ENCODE results near the gene ZNF518A. TPM values are rescaled to one million over a fixed set of nuclear protein-coding genes. Genes with fewer than 3 reads are reported as not detected.

The ZNF518A gene
- total and polyA plus RNA-seq, 4 experiments from 2014 or later: 11.1 to 24.0 (median 17.4) TPM

- Mint-ChIP-seq H3K4me1 (no peaks in the 10 kb centered on the region), H3K36me3 (no peaks in the 10 kb centered on the region), H3K4me3 (no peak overlapping the region), H3K27ac (no peak overlapping the region), H3K9me3 (no peaks in the 10 kb centered on the region), H3K27me3 (peaks cover 7% of the 10 kb centered on the region in 2 donors)
- H3K27ac ChIP-seq (ENCODE audit: low read depth, low read length): no peak overlapping the region
- H3K9me3 ChIP-seq (ENCODE audit: control insufficient read depth in 1 of 2, low read length in 2 of 2): no peaks in the 10 kb centered on the region
- intact Hi-C loops (cut with micrococcal nuclease): no loop called here
- no peak for DNase-seq
- H3K4me3 ChIP-seq (ENCODE audit: low read length in 2 of 2): no peak overlapping the region
- H3K36me3 ChIP-seq (ENCODE audit: insufficient read depth, low read length): no peaks in the 10 kb centered on the region
- H3K4me1 ChIP-seq (ENCODE audit: insufficient read depth, low read length): no peaks in the 10 kb centered on the region
- POLR2A ChIA-PET (ENCODE audit: partially characterized antibody): no interaction called here
- no peaks in the 10 kb centered on the region for H3K27me3 ChIP-seq (ENCODE audit: insufficient read depth, low read length)
- CTCF ChIA-PET (ENCODE audit: partially characterized antibody): no interaction called here
These were observed 75.5 kb downstream of the ZNF518A start for GRCh38 chr10:96205580-96205979.

GRCh38 chr10:96208271-96208670 is 78.2 kb downstream of the ZNF518A start:
- Mint-ChIP-seq H3K27me3 (peaks cover 0 to 7% of the 10 kb centered on the region in 2 donors), H3K27ac (no peak overlapping the region), H3K4me1 (no peaks in the 10 kb centered on the region), H3K4me3 (no peak overlapping the region), H3K9me3 (no peaks in the 10 kb centered on the region), H3K36me3 (no peaks in the 10 kb centered on the region)
- ChIA-PET CTCF (ENCODE audit: partially characterized antibody) (no interaction called here), POLR2A (ENCODE audit: partially characterized antibody) (no interaction called here)
- no peak for DNase-seq
- Histone ChIP-seq H3K36me3 (ENCODE audit: insufficient read depth, low read length) (no peaks in the 10 kb centered on the region), H3K4me3 (ENCODE audit: low read length in 2 of 2) (no peak overlapping the region), H3K27me3 (ENCODE audit: insufficient read depth, low read length) (no peaks in the 10 kb centered on the region), H3K4me1 (ENCODE audit: insufficient read depth, low read length) (no peaks in the 10 kb centered on the region), H3K27ac (ENCODE audit: low read depth, low read length) (no peak overlapping the region), H3K9me3 (ENCODE audit: control insufficient read depth in 1 of 2, low read length in 2 of 2) (no peaks in the 10 kb centered on the region)
- intact Hi-C loops (cut with micrococcal nuclease): no loop called here

GRCh38 chr10:96208946-96209345 is 78.8 kb downstream of the ZNF518A start:
- no peaks in the 10 kb centered on the region for H3K36me3 Mint-ChIP-seq
- H3K4me3 Mint-ChIP-seq: no peak overlapping the region
- H3K9me3 ChIP-seq (ENCODE audit: control insufficient read depth in 1 of 2, low read length in 2 of 2): no peaks in the 10 kb centered on the region
- no peaks in the 10 kb centered on the region for H3K27me3 ChIP-seq (ENCODE audit: insufficient read depth, low read length)
- H3K36me3 ChIP-seq (ENCODE audit: insufficient read depth, low read length): no peaks in the 10 kb centered on the region
- ChIA-PET CTCF (ENCODE audit: partially characterized antibody) (no interaction called here), POLR2A (ENCODE audit: partially characterized antibody) (no interaction called here)
- no peaks in the 10 kb centered on the region for H3K4me1 Mint-ChIP-seq
- no peaks in the 10 kb centered on the region for H3K4me1 ChIP-seq (ENCODE audit: insufficient read depth, low read length)
- H3K4me3 ChIP-seq (ENCODE audit: low read length in 2 of 2): no peak overlapping the region
- no peaks in the 10 kb centered on the region for H3K9me3 Mint-ChIP-seq
- no peak for DNase-seq
- intact Hi-C loops (cut with micrococcal nuclease): no loop called here
- H3K27ac ChIP-seq (ENCODE audit: low read depth, low read length): no peak overlapping the region
- no peak overlapping the region for H3K27ac Mint-ChIP-seq
- H3K27me3 Mint-ChIP-seq: peaks cover 3 to 8% of the 10 kb centered on the region in 2 donors

- no peak overlapping the region for H3K27ac ChIP-seq (ENCODE audit: low read depth, low read length)
- POLR2A ChIA-PET (ENCODE audit: partially characterized antibody): no interaction called here
- no peaks in the 10 kb centered on the region for H3K4me1 ChIP-seq (ENCODE audit: insufficient read depth, low read length)
- DNase-seq: no peak
- no peaks in the 10 kb centered on the region for H3K36me3 ChIP-seq (ENCODE audit: insufficient read depth, low read length)
- no peaks in the 10 kb centered on the region for H3K36me3 Mint-ChIP-seq
- H3K27me3 ChIP-seq (ENCODE audit: insufficient read depth, low read length): peaks cover under 1% of the 10 kb centered on the region
- CTCF ChIA-PET (ENCODE audit: partially characterized antibody): no interaction called here
- no peaks in the 10 kb centered on the region for H3K4me1 Mint-ChIP-seq
- no peak overlapping the region for H3K4me3 Mint-ChIP-seq
- no peaks in the 10 kb centered on the region for H3K9me3 Mint-ChIP-seq
- peaks cover 8 to 12% of the 10 kb centered on the region in 2 donors for H3K27me3 Mint-ChIP-seq
- no peak overlapping the region for H3K27ac Mint-ChIP-seq
- H3K9me3 ChIP-seq (ENCODE audit: control insufficient read depth in 1 of 2, low read length in 2 of 2): no peaks in the 10 kb centered on the region
- intact Hi-C loops (cut with micrococcal nuclease): no loop called here
- no peak overlapping the region for H3K4me3 ChIP-seq (ENCODE audit: low read length in 2 of 2)
These were observed 81.7 kb downstream of the ZNF518A start for GRCh38 chr10:96211764-96212163.

GRCh38 chr10:96212911-96213310 is 82.8 kb downstream of the ZNF518A start:
- H3K27ac Mint-ChIP-seq: no peak overlapping the region
- DNase-seq: no peak
- H3K4me3 Mint-ChIP-seq: no peak overlapping the region
- peaks cover 3% of the 10 kb centered on the region for H3K27me3 ChIP-seq (ENCODE audit: insufficient read depth, low read length)
- no peak overlapping the region for H3K4me3 ChIP-seq (ENCODE audit: low read length in 2 of 2)
- no peaks in the 10 kb centered on the region for H3K9me3 ChIP-seq (ENCODE audit: control insufficient read depth in 1 of 2, low read length in 2 of 2)
- no peaks in the 10 kb centered on the region for H3K36me3 Mint-ChIP-seq
- no peak overlapping the region for H3K27ac ChIP-seq (ENCODE audit: low read depth, low read length)
- intact Hi-C loops (cut with micrococcal nuclease): no loop called here
- no peaks in the 10 kb centered on the region for H3K4me1 Mint-ChIP-seq
- ChIA-PET POLR2A (ENCODE audit: partially characterized antibody) (no interaction called here), CTCF (ENCODE audit: partially characterized antibody) (interaction anchor here (1.5 kb wide), 1 partner anchor 16 kb away, joined by 6 read pairs; no protein-coding TSS in a partner anchor)
- no peaks in the 10 kb centered on the region for H3K9me3 Mint-ChIP-seq
- H3K4me1 ChIP-seq (ENCODE audit: insufficient read depth, low read length): no peaks in the 10 kb centered on the region
- peaks cover 6 to 15% of the 10 kb centered on the region in 2 donors for H3K27me3 Mint-ChIP-seq
- no peaks in the 10 kb centered on the region for H3K36me3 ChIP-seq (ENCODE audit: insufficient read depth, low read length)

Other genes with a start within 250 kb of the ZNF518A start
- under 1 TPM in 1 of 2 experiments, not detected in 1; 0.15 TPM for gene CC2D2B, start 222.3 kb upstream of the ZNF518A start, total RNA-seq
- gene CC2D2B, start 222.3 kb upstream of the ZNF518A start, polyA plus RNA-seq: under 1 TPM in 1 of 2 donors, not detected in 1; 0.10 TPM
- 1 to 10 TPM; 7.1 TPM for gene CCNJ, start 86.7 kb upstream of the ZNF518A start, total RNA-seq
- gene CCNJ, start 86.7 kb upstream of the ZNF518A start, polyA plus RNA-seq: 1 to 10 TPM in 1 of 2 donors, under 1 TPM in 1; 0.43 to 1.4 TPM
- under 1 TPM in 1 of 2 experiments, not detected in 1; 0.19 TPM for gene BLNK, start 141.3 kb downstream of the ZNF518A start, total RNA-seq
- 1 to 10 TPM in 1 of 2 donors, not detected in 1; 1.0 TPM for gene BLNK, start 141.3 kb downstream of the ZNF518A start, polyA plus RNA-seq
- gene DNTT, start 174.1 kb downstream of the ZNF518A start, total RNA-seq: not detected
- not detected for gene DNTT, start 174.1 kb downstream of the ZNF518A start, polyA plus RNA-seq
- gene OPALIN, start 228.7 kb downstream of the ZNF518A start, total RNA-seq: not detected
- gene OPALIN, start 228.7 kb downstream of the ZNF518A start, polyA plus RNA-seq: not detected

Data from CD4-positive, alpha-beta memory T cell (primary cell).